Eye (tissue), 1 donor: Measurements from ENCODE around the gene KLKB1.
A peak's percentile ranks its signal among the peaks of the same experiment; 100 is the strongest.
"Not testable (repeated sequence)": the region's sequence is repeated elsewhere in the genome, so short reads cannot be mapped to it uniquely, and the experiment has no call there.

ENCODE experiments used
- DNase-seq: peaks from one replicate; pipeline ENCODE4 v3.0.0-alpha.2; 2015

Gene KLKB1

DNA sequence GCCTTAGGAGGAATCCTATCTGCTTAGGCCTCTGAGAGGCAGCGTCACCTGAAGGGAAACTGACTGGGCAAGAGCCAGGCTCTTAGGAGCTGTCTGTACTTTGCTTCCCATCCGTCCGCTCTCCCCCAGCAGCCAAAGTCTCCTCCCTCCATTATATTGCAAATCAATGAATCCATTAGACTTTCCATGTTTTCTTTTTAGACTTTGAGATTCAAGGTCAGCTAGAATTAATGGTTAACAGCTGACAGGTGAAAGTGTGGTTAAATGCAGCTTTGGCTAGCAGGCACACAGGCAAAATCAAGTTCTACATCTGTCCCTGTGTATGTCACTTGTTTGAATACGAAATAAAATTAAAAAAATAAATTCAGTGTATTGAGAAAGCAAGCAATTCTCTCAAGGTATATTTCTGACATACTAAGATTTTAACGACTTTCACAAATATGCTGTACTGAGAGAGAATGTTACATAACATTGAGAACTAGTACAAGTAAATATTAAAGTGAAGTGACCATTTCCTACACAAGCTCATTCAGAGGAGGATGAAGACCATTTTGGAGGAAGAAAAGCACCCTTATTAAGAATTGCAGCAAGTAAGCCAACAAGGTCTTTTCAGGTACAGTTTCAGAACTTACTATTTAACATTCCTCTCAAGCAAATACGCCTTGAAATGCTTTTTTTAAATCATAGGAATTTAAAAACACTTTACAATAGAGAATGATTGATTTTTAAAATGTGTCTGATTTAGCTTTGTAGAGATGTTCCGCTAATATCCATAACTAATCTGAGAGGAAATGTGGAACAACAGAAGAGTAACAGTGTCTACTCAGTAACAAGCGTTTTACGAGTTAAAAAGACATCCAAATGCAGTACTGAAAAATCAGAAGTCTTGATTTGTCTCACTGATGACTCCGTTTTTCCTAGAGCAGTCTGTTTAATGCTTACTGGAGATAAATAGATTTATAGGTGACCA lies 38.7 kb downstream of the KLKB1 start, which contains the start of gene F11:
Gene F11 (plus strand): TSS at position 507 of the 970 bp plus-strand sequence. CDS start 948 bp downstream, outside the sequence.
- peak; percentile 6 for DNase-seq

DNA sequence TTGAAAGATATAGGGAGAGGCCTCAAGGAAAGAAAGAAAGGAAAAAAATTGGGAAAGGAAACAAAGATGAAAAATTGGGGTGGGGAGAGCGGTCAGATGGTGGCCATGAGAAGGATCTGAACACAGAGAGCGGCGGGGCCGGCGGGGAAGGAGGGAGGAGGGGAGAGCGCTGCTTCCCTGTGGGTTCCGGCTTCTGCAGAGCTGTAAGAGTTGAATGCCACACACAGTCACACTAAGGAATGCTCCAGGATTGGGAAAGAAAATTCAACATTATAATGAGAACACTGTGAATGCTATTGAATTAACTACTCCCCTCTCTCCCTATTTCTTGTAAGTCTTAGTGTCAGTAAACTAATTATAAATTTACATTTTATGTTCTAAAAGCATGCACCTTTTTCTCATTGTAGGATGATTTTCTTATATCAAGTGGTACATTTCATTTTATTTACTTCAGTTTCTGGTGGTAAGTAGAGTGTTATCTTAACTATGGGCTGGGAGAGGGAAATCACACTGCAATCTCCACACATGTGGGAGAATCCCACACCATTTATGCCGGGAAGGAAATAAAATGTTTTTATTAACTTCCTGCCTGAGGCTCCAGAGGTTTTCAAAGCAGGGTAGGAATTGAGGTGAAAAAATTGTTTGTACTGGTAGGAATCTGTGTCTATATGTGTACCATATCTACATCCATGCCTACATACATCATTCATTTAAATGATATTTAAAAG lies 39.6 kb downstream of the KLKB1 start:
- peak; percentile 52 for DNase-seq

DNA sequence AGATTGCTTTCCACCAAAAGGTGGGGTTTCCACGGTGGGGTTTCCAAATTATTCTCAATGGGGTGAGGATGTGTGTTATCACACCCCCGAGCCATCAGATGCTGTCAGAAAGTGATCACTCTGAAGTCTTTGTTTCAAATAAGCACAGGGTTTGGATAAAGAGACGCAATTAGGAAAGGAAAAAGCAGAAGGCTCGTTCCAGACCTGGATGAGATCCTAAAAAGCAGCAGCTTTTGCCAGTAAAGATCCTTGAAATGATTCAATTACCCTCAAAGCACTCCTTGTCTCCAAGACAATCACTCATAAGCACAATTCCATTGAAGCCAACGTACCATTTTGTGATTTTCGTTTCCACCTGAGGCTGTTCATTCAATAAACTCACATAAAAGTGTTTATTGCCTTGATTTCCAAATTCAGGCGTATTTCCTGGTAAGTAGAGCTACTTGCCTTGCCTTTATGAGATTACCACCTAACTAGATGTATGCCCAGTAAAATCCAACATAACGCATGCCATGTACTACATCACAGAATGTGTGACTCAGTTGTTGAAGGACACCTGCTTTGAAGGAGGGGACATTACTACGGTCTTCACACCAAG lies 43.9 kb downstream of the KLKB1 start:
- no peak for DNase-seq

DNA sequence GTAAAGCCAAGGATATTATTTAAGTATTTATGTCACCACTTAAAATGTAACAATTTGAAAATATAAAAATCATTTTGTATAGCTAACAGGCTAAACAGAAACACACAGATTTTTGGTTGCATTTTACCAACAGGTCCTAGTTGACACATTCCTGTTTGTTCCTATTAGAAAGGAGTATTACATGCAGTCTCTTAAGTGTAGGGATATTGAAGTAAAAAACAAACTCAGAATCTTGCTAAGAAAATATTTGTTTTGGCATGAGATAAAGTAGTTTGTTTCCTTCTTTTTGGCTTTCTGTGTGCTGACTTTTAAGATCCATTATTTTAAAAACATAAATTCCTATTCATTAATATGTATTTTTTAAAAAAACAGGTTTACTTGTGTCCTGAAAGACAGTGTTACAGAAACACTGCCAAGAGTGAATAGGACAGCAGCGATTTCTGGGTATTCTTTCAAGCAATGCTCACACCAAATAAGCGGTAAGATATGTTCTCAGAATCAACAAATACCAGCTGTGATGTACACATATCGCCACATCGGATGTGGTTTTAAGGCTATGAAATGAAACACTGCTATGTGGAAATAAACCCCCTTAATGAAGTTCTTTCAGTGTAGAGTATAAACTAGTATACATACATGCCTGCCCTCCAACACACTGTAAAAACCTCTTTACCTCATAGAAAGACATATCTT lies 45.5 kb downstream of the KLKB1 start:
- no peak for DNase-seq

DNA sequence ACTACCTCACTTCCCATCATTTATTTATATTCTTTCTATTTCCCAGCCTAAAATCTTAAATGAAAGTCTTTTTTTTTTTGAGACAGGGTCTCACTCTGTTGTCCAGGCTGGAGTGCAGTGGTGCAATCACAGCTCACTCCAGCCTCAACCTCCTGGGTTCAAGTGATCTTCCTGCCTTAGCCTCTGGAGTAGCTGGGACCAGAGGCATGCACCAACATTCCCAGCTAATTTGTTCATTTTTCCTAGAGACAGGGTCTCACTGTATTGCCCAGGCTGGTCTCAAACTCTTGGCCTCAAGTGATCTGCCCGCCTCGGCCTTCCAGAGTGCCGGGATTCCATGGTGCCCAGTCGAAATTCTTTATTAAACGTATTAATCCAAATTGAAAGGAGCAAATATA lies 46.1 kb downstream of the KLKB1 start:
- DNase-seq: not testable (repeated sequence)

DNA sequence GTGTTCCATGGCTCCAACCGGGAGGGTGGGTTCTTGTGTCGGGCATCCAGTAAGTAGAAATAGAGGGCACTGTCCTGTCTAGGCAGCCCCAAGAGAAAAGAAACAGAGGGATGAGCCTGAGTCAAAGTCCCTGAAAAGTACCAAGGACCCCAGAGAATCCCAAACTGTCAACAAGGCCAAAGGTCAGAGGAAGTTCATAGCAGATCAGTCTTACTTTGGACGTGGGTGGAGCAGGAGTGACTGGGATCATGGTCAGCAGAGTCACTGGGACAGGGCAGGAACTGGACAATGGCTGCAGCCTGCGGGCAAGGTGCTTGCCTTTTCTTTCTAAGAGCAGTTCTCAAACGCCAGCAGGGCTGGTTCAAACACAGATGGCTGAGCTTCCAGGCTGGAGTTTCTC lies 56.0 kb downstream of the KLKB1 start:
- no peak for DNase-seq

DNA sequence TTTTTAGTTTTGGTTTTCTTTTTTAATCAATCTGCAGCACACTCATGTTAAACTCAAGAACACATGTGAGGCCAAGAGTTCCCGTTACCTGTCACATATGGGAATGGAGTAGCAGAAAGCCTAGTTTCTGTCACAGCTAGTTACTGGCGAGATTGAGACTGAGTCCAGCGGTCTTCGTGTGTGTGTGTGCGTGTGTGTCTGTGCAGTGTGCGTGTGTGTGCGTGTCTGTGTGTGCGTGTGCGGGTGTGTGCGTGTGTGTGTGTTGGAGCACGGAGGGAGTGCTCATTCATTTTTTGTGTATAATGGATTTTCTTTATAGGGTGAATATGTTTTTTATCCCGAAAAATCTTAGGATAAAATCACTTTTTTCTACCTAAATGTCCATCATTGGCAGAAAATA lies 57.8 kb downstream of the KLKB1 start:
- DNase-seq: no peak

DNA sequence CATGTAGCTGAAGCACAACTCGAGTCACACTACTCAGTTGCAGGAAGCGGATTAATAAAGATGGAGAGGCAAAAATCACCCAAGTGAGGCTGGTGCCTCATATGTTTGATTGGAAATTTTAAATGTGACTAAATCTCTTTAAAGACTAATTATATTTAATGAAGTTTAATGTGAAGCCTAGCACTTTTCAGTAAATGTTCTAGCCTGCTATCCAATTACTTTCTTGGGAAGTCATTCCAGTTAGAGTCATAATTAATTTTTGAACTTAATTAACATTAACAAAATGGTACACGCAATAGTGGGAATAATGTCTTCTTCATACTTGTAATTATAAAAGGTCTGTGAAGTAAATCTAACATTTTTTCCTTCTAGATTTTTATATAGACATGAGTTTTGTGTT lies 59.3 kb downstream of the KLKB1 start:
- DNase-seq: no peak

DNA sequence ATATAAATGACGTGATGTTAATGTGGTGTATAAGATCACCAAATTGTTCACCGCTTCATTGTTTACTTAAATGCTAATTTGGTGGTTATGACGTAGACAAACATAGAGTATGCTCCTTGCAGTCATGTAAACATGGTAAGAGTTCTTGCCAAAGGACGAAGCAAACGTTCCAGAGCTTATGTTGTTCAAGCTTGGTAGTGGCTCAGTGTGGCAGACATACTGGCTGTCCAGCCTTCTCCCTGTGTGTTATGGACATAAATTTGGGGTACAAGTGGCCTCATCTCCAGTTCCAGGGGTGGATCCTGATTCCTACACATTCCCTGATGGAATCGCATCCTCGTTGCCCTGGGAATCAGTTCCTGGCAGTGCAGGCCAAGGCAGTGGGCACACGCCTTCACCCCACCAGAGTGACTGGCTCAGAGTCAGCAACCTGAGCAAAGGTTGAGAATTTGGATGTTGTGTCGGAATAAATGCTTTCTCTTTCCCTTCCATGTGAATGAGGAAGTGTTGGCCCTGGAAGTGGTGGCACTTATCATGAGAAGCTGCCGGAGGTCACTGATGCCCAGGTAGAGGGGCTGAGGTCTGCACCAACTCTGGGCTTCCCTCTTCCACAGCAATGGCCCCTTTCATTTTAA lies 64.1 kb downstream of the KLKB1 start:
- DNase-seq: peak; percentile 16

DNA sequence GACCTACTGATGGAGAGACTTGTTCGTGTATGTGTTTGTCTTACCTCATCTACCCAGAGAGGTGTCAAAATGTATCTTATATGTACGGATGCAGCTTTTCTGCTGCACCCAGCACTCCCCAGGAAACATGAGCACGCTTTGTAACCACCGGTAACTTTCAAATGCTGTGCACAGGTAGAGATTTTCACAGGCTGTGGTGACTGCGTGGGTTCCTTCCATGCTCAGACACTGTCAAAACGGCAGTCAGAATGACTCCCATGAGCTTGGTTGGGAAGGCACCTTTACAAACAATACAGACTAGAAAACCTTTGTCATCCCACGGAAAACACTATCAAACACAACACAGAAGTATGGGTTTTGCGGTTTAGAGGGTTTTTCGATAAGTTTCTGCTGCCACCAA lies 66.9 kb downstream of the KLKB1 start:
- DNase-seq: no peak

DNA sequence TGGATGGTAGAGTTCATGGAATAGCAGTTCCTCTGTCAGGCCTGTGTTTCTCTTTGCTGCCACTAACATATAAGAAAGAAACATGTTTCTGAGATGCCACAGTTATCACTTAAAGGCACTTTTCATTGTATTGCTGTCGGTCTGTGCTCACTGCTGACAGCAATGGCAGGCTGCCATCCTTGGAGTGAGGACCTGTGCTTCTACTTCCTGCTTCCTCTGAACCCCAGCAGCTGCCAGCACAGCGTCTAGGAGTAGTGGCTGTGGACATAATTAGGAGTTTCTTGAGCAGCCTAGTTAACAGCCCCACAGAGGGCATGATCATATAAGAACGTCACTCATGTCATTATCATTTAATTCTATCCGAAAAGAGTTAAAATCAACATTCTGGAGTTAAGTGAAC lies 69.2 kb downstream of the KLKB1 start:
- DNase-seq: no peak

DNA sequence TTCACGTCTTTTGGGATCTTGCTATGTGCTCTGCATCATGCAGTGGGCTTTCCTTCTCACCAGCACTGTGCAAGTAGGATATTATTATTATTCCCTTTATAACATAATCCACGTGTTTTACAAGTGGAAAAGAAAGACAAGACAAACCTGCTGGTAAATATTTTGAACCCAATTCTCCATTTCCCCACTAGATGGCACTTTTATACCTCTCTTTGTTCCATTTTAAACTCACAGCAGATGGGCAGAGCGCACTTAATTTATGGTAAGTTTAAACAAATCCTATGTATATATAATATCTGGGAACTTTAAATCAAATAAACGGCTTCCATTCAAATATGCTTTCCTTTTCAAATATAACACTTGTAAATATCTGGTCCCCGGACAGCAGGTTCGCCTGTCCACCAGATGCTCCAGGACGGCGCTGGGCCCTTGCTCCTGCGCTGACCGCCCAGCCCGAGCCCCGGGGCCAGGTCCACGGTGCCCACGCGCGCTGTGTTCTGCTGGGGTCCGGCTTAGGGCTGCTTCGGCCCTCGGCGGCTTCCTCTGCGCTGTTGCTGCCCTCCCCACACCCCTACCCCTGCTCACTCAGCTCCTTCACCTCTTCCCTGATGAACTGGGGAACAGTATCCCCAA lies 69.8 kb downstream of the KLKB1 start:
- peak; percentile 93 for DNase-seq

DNA sequence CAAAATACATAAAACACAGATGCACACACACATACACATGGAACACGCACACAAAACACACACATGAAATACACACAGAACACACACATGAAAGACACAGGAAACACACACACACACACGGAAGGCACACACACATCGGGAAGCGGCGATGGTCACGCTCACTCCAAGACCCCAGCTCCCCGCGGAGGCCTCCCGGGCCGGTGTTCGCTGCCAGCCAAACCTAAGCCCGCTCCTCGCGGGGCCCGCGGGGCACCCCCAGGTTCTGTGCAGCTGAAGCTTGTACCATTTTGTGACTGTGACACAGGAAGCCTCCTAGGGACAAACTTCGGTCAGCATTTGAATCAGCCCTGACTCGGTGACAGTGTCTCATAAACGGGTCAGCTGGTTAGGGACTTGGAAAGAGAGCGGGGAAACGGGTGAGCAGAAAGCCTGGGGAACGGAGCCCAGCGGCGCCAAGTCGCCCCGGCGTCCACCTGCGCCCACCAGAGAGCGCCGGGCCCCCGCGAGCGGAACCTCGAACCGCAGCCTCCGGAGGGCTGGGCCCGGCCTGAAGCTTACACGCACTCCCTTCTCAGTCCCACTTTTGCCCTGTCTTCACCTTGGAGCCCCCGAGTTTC lies 70.8 kb downstream of the KLKB1 start:
- DNase-seq: peak; percentile 44

DNA sequence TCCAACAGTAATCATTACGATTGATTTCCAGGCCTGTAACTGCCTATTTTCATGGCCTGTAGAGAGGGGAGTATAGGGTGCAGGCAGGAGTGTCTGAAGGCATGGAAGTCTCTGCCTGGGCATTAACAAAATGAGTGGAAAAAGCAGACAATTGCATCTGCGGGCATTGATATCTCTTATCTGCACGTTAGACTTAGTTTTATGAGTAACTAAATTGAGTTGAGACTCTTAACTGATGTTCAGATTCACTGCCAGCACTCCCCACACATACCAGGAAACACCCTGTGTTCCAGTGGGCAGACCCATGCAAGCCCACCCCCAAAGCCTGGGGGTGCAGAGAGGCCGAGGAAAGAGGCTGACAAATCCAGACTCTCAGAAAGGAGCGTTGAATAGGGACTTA lies 72.0 kb downstream of the KLKB1 start:
- no peak for DNase-seq

DNA sequence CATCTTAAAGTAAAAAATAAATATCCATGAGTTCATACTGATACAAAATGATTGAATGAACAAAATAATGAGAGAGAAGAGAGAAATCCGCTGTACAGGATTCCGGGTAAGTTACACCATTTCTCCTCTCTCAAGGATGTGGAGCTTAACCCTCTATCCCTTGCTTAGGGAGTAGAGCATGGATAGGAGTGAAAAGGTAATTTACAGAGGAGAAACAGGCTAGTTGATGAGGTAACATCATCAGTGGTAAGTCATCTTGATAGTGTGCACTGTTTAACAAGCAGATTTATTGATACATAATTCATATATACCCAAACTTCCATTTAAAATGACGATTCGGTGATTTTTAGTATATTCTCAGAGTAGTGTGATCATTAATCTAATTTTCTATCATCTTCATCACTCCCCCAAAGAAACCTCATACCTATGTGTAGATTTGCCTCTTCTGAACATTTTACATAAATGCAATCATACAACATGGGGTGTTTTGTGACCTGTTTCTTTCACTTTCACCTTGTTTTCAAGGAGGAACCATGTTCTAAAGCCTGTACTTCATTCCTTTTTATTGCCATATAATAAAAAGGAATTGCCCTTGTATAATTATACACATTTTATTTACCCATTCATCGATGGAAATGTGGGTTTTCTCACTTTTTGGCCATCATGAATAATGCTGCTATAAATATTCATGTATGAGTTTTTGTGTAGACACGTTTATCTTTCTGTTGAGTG lies 73.5 kb downstream of the KLKB1 start:
- no peak for DNase-seq

DNA sequence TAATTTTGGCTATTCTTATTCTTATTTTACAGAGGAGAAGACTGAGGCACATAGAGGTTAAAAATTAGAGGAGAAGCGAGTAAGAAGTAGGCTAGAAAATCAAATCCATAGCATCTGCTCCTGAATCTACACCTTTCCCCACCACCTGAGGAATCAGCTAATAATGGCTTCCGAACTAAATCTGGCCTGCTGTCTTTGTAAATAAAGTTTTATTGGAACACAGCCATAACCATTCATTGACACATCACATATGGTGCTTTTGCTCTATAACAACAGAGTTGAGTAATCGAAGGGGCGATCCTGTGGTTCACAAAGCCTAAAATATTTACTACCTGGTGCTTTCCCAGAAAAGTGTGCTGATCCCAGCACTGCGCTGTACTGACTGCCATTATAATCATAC lies 76.9 kb downstream of the KLKB1 start:
- no peak for DNase-seq

DNA sequence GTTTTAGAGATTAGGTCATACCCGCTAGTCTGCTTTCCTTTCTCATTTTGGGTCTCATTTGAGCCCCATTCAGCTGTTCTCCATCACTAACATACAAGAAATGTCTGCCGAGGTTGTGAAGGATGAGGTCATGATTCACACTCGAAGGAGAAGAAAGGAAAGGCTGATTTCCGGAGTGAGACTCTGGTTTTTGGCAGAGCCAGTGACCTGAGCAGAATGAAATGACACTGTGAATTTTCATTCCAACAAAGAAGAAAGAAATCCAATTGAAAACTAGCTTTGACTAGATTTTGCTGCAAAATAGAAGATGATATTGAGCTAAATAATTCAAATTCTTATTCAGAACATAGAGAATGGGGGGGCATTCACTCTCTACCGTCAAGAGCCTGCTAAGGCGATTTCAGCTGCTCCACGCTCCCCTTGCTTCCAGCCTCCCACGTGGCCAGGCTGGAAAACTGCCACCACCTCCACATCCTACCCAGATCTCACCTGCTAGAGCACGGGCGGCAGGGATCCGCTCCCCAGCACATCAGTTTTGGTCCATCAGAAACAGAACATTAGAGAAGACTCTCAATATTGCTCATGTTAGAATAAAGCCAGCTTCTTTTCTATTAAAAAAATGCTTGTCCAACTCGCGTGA lies 77.7 kb downstream of the KLKB1 start:
- peak; percentile 70 for DNase-seq

DNA sequence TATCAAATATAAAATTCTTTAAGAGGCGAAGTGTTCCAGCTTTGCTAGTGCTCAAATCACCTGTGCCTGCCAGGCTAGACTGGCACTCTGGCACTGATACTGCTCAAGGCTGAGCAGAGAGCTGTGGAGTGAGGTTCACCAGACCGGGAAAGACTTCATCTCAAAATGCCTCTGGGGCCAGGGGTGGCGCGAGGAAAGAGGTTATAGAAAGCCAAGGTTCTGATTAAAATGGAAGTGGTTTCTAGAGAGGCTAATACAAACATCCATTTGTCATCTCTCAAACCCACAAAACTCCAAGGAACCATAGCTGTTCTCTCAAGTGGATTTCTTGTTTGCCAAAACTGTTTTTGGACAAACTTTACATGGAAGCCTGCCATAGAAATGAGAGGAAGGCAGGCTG lies 80.2 kb downstream of the KLKB1 start:
- no peak for DNase-seq

DNA sequence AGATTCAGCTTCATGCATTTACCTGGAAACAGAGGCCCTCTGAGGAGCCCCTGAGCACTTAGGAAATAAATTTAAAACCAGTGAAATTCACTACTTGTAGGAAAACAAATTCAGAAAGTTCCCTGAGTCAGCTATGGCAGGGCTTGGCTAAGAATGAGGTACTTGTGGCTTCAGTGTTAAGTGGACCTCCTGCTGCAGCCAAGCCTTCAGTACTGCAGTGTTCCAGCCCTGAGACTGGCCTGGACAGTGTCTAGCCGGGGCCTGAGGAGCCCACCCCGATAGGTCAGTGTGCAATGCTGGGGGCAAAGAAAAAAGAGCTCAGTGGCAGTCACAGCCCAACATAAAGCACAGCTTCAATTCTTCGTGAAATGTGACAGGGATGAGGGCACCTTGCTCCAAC lies 80.6 kb downstream of the KLKB1 start:
- no peak for DNase-seq
